HAP-1 (cell line): ENCODE results near the gene PRELID2.
"Not testable (repeated sequence)": the region's sequence is repeated elsewhere in the genome, so short reads cannot be mapped to it uniquely, and the experiment has no call there.

Experiments
- DNase-seq, 2 experiments: peaks; one replicate each; pipeline ENCODE4 v3.0.0-alpha.2; 2016 to 2020; ENCODE audit warnings: low spot score in 2 of 2
- H3K27me3 ChIP-seq: fragments of 250-450 bp; sonication (Bioruptor Pico); 2 replicates; pipeline ENCODE4 v1.5.1; 2020; ENCODE audit warnings: low read depth, mild to moderate bottlenecking, moderate library complexity
- H3K36me3 ChIP-seq: fragments of 250-450 bp; sonication (Bioruptor Pico); replicated peaks from 2 replicates; pipeline ENCODE4 v1.5.1; 2020; ENCODE audit warnings: mild to moderate bottlenecking
- H3K4me1 ChIP-seq: fragments of 250-450 bp; sonication (Bioruptor Pico); 2 replicates; pipeline ENCODE4 v1.5.1; 2020; ENCODE audit warnings: mild to moderate bottlenecking
- H3K4me3 ChIP-seq: fragments of 250-450 bp; sonication (Bioruptor Pico); 2 replicates; pipeline ENCODE4 v1.5.1; 2020; ENCODE audit warnings: mild to moderate bottlenecking, moderate library complexity
- H3K9me3 ChIP-seq: fragments of 250-450 bp; sonication (Bioruptor Pico); 2 replicates; pipeline ENCODE4 v1.5.1; 2020; ENCODE audit warnings: mild to moderate bottlenecking, moderate library complexity
- in situ Hi-C: fragments of 300-500 bp; cut with MboI; formaldehyde crosslinking; loops from 3 replicates; pipeline ENCODE4 v1.14.3; 2020; ENCODE audit warnings: low sequenced_read_pairs, inconsistent platforms, mixed read lengths

The PRELID2 gene

GRCh38 chr5:145803112-145804004 lies 31.8 kb downstream of the PRELID2 start:
- Histone ChIP-seq H3K27me3 (no peaks in the 10 kb centered on the region), H3K9me3 (no peaks in the 10 kb centered on the region), H3K4me1 (no peaks in the 10 kb centered on the region), H3K4me3 (no peak overlapping the region), H3K36me3 (no peaks in the 10 kb centered on the region; the same call in 1 of the 2 replicates)
- in situ Hi-C loops = no loop called here
- DNase-seq = no peak

DNA sequence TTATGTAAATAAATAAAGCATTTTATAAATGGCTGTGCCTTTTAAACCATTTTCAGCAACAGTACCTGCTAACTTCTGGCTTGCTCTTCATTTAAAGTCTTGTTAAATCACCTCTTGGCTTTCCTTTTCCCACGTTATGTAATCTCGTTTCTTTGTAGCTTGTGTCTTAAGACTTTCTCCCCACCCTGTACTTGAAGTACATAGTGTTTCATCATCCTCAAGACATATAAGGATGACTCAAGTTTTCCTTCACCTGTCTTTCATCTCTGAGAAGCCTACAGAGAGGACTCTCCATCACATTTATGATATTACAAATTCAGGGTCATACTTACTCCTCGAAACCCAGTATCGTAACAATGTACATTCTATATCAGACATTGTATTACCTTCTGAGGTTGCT lies 33.9 kb downstream of the PRELID2 start:
- DNase-seq = no peak
- no peaks in the 10 kb centered on the region for H3K27me3 ChIP-seq
- no peaks in the 10 kb centered on the region for H3K9me3 ChIP-seq
- in situ Hi-C loops = no loop called here
- no peak overlapping the region for H3K4me3 ChIP-seq
- no peaks in the 10 kb centered on the region for H3K36me3 ChIP-seq
- H3K4me1 ChIP-seq = no peaks in the 10 kb centered on the region

DNA sequence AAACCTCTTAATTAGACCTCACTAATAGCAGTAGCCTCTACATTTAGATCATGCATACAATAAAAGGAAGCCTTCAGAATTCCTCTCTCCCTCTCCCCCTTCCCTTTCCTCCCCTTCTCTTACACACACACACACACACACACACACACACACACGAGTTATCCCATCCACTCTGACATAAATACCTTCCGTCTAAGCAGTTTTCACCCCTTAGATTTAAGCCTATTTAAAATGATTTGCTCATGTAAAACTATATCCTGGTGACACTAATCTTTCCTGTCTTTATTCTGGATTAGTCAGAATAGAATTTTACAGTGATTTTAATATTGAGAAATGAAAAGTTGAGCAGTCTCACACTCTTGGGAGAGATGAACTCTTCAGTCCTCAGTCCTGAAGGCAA lies 35.0 kb downstream of the PRELID2 start:
- Histone ChIP-seq H3K27me3 (no peaks in the 10 kb centered on the region), H3K9me3 (no peaks in the 10 kb centered on the region), H3K4me1 (no peaks in the 10 kb centered on the region), H3K36me3 (no peaks in the 10 kb centered on the region), H3K4me3 (no peak overlapping the region)
- no peak for DNase-seq
- in situ Hi-C loops = no loop called here

DNA sequence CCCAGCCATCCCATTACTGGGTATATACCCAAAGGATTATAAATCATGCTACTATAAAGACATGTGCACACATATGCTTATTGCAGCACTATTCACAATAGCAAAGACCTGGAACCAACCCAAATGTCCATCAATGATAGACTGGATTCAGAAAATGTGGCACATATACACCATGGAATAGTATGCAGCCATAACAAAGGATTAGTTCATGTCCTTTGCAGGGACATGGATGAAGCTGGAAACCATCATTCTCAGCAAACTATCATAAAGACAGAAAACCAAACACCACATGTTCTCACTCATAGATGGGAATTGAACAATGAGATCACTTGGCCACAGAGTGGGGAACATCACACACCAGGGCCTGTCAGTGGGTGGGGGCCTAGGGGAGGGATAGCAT lies 36.6 kb downstream of the PRELID2 start:
- H3K27me3 ChIP-seq, H3K4me3 ChIP-seq, in situ Hi-C loops, DNase-seq, H3K9me3 ChIP-seq, H3K4me1 ChIP-seq, H3K36me3 ChIP-seq: not testable (repeated sequence)

DNA sequence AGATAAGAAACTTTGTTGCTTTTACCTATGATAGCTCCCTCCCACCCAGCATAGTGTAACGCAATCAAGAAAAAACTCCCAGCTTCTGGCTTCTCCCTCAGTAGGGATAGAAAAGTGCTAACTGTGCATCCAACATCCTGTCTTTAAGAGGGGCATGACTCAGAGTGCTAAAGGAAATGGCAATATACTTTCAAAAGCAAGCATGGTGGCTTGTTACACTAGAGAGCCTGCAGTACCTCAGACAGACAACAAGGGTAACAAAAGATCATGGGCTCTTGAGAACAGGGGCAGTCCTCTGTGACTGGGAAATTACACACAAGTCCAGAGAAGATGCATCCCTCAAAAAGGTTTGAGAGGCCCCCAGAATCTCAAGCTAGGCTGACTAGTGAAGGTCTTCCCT lies 37.8 kb downstream of the PRELID2 start:
- Histone ChIP-seq H3K9me3 (no peaks in the 10 kb centered on the region), H3K36me3 (no peaks in the 10 kb centered on the region), H3K4me3 (no peak overlapping the region), H3K4me1 (no peaks in the 10 kb centered on the region), H3K27me3 (no peaks in the 10 kb centered on the region)
- in situ Hi-C loops = no loop called here
- DNase-seq = no peak

DNA sequence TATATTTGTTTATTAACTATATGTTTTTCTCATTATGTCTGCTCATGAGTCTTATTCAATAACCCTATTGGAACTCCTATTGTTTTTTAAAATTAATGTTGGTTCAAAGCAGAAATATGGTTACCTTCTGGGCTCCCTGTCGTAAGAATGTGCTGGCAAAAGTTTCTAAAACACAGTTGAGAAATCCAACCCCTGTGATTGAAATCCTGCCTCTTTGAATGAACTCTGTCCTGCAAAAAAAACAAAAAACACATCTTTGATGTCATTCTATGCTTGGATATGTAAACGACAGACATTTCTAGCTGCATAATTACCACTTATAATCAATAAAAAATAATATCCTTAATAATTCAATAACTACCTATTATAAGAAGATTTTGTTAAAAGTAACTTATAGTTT lies 38.8 kb downstream of the PRELID2 start:
- DNase-seq = no peak
- in situ Hi-C loops = no loop called here
- no peaks in the 10 kb centered on the region for H3K4me1 ChIP-seq
- H3K9me3 ChIP-seq = no peaks in the 10 kb centered on the region
- no peaks in the 10 kb centered on the region for H3K27me3 ChIP-seq
- no peak overlapping the region for H3K4me3 ChIP-seq
- no peaks in the 10 kb centered on the region for H3K36me3 ChIP-seq

GRCh38 chr5:145793574-145793973 lies 41.6 kb downstream of the PRELID2 start:
- in situ Hi-C loops = no loop called here
- Histone ChIP-seq H3K27me3 (no peaks in the 10 kb centered on the region), H3K36me3 (no peaks in the 10 kb centered on the region), H3K9me3 (no peaks in the 10 kb centered on the region), H3K4me3 (no peak overlapping the region), H3K4me1 (no peaks in the 10 kb centered on the region)
- no peak for DNase-seq

GRCh38 chr5:145792840-145793239 lies 42.3 kb downstream of the PRELID2 start:
- DNase-seq = no peak
- H3K9me3 ChIP-seq = no peaks in the 10 kb centered on the region
- no peaks in the 10 kb centered on the region for H3K36me3 ChIP-seq

GRCh38 chr5:145791866-145792265 lies 43.3 kb downstream of the PRELID2 start:
- no peak for DNase-seq
- no peaks in the 10 kb centered on the region for H3K4me1 ChIP-seq
- in situ Hi-C loops = no loop called here
- no peak overlapping the region for H3K4me3 ChIP-seq
- H3K27me3 ChIP-seq = no peaks in the 10 kb centered on the region
- no peaks in the 10 kb centered on the region for H3K9me3 ChIP-seq
- H3K36me3 ChIP-seq = no peaks in the 10 kb centered on the region

More at GRCh38 chr5:145792840-145793239, 42.3 kb downstream of the PRELID2 start:
- in situ Hi-C loops = no loop called here
- H3K4me3 ChIP-seq = no peak overlapping the region
- H3K4me1 ChIP-seq = no peaks in the 10 kb centered on the region
- H3K27me3 ChIP-seq = no peaks in the 10 kb centered on the region

DNA sequence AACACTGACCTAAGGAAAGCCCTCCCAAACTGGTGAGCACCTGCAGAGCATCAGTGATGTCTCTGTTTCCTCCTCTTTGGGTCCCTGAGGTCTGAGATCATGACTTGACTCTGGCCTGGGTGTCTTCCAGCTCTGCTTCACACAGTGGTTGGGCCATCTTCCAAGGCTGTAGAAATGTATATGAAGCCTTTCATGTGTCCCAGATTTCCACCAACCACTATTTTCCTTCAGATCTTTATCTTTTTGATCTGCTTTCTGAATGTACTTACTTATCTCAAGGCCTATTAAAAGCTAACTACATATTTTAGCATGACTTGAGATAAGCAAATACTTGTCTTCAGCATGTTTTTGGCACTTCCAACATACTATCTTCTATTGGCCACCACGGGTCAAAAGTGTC lies 47.1 kb downstream of the PRELID2 start:
- DNase-seq = no peak
- Histone ChIP-seq H3K27me3 (no peaks in the 10 kb centered on the region), H3K4me1 (no peaks in the 10 kb centered on the region), H3K9me3 (no peaks in the 10 kb centered on the region), H3K36me3 (no peaks in the 10 kb centered on the region), H3K4me3 (no peak overlapping the region)
- in situ Hi-C loops = no loop called here

GRCh38 chr5:145787507-145787906 lies 47.6 kb downstream of the PRELID2 start:
- Histone ChIP-seq H3K36me3 (no peaks in the 10 kb centered on the region), H3K4me1 (no peaks in the 10 kb centered on the region), H3K27me3 (no peaks in the 10 kb centered on the region), H3K9me3 (no peaks in the 10 kb centered on the region), H3K4me3 (no peak overlapping the region)
- DNase-seq = no peak
- in situ Hi-C loops = no loop called here

DNA sequence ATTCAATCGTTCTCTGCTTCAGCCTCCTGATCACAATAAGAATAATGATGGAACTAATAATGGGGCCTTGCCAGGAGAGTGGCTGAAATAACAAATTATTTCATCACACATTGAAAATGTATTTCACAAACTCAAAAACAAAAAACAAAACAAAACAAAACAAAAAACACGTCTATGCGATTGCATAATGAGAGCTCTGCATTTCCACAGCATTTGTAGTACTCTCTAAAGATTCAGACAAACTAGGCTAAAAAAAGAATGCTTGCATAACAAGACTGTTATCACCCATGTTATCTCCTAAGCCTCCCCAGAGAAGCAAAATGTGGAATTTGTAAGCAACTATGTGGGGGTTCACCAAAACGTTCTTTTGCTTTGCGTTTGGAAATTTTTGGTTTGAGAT lies 48.1 kb downstream of the PRELID2 start:
- H3K9me3 ChIP-seq = no peaks in the 10 kb centered on the region
- H3K4me1 ChIP-seq = no peaks in the 10 kb centered on the region
- H3K36me3 ChIP-seq = no peaks in the 10 kb centered on the region
- H3K27me3 ChIP-seq = no peaks in the 10 kb centered on the region
- in situ Hi-C loops = no loop called here
- DNase-seq = no peak
- no peak overlapping the region for H3K4me3 ChIP-seq

GRCh38 chr5:145780982-145781381 lies 54.2 kb downstream of the PRELID2 start:
- Histone ChIP-seq H3K27me3 (no peaks in the 10 kb centered on the region), H3K36me3 (no peaks in the 10 kb centered on the region), H3K4me1 (no peaks in the 10 kb centered on the region), H3K4me3 (no peak overlapping the region), H3K9me3 (no peaks in the 10 kb centered on the region)
- DNase-seq = no peak
- in situ Hi-C loops = no loop called here

GRCh38 chr5:145778144-145778900 lies 56.8 kb downstream of the PRELID2 start:
- H3K4me1 ChIP-seq = no peaks in the 10 kb centered on the region
- H3K9me3 ChIP-seq = no peaks in the 10 kb centered on the region
- DNase-seq = no peak
- H3K27me3 ChIP-seq = no peaks in the 10 kb centered on the region
- no peaks in the 10 kb centered on the region for H3K36me3 ChIP-seq
- in situ Hi-C loops = no loop called here
- H3K4me3 ChIP-seq = no peak overlapping the region
